GM19099 (cell line): ENCODE data around the gene COPS6.
A peak's percentile ranks its signal among the peaks of the same experiment; 100 is the strongest.

Experiments
- POLR2A ChIP-seq: IDR thresholded peaks from 3 replicates; pipeline ENCODE4 v1.6.1; 2011; ENCODE audit warnings: low read depth; ENCODE audit not compliant: insufficient read length; ENCODE audit errors: extremely low read depth

Gene COPS6

GRCh38 chr7:100126931-100127865 lies 38.4 kb downstream of the COPS6 start, which contains the start of gene MBLAC1:
MBLAC1 (plus strand) TSS chr7:100126967; CDS start chr7:100127396, 429 bp downstream.
- peak; percentile 81 for TF ChIP-seq POLR2A

DNA sequence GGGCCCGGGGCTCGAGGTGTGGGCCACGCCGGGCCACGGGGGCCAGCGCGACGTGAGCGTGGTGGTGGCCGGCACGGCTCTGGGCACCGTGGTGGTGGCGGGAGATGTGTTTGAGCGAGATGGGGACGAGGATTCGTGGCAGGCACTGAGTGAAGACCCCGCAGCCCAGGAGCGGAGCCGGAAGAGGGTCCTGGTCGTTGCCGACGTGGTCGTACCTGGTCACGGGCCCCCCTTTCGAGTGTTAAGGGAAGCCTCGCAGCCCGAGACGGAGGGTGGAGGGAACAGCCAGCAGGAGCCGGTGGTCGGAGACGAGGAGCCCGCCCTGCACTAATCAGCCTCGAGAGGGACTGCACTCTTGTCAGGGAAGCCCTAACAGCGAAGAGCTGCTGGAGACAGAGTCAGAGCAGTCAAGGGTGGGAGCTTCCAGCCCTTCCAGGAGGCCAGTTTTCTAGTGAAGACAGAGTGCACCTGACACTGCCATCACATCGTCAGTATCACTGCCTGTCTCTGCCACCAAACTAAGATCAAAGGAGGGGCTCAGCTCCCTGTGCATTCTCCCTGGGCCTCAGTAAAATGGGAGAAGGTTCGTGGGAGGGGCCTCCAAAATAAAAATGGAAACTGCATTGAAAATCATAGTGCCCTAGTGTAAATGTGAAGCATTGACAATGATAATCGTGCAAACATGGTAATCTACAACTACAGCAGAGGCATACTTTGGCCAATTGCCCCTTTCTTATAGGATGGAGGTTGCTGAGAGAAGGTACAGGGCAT lies 39.3 kb downstream of the COPS6 start:
- TF ChIP-seq POLR2A = no peak

DNA sequence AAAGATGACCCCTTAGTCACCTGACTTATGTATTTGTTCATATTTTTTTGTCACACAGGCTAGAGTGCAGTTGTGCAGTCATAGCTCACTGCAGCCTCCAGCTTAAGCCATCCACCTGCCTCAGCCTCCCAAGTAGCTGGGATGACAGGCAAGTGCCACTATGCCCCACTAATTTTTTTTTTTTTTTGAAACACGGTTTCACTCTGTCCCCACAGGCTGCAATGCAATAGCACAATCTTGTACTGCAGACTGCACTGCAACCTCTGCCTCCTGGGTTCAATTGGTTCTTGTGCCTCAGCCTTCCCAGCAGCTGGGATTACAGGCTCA lies 39.8 kb downstream of the COPS6 start:
- no peak for TF ChIP-seq POLR2A

- TF ChIP-seq POLR2A = no peak
Measured at GRCh38 chr7:100130608-100131453, 42.1 kb downstream of the COPS6 start.

- no peak for TF ChIP-seq POLR2A
Measured at GRCh38 chr7:100132126-100132525, 43.4 kb downstream of the COPS6 start.

- no peak for TF ChIP-seq POLR2A
Measured at GRCh38 chr7:100132697-100133151, 44.0 kb downstream of the COPS6 start.

- TF ChIP-seq POLR2A = no peak
Measured at GRCh38 chr7:100137851-100138760, 49.3 kb downstream of the COPS6 start.

DNA sequence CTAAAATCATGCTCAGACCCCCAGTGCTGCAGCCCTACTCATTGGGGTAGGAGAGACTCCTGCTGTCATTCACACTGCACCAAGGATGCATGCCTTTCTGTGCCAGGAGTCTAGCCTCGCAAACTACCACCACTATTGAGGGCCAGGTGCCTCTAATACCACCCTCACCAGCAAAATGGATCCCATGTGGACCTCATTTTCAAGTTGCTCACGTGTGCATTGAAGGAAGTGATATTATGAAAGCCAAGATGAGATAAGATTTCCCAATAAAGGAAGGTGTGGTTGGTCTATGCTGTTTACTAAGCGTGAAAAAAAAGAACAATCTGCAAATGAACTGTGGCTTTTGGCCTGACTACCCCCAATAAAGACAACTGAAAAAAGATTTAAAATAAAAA lies 52.8 kb downstream of the COPS6 start:
- no peak for TF ChIP-seq POLR2A
